ENCODE measurements around the gene SLC1A2. TPM values are rescaled to one million over a fixed set of nuclear protein-coding genes. Genes with fewer than 3 reads are reported as not detected.

The SLC1A2 gene
- total RNA-seq, 4 donors from 2014 or later = 0.84 to 2.1 (median 1.2) TPM

- no peak overlapping the region for H3K4me3 ChIP-seq (ENCODE audit: low read depth, poor library complexity, severe bottlenecking)
- TF ChIP-seq POLR2A (IDR thresholded peaks at IDR 0.05) = no peak
- TF ChIP-seq, protein P1, sequence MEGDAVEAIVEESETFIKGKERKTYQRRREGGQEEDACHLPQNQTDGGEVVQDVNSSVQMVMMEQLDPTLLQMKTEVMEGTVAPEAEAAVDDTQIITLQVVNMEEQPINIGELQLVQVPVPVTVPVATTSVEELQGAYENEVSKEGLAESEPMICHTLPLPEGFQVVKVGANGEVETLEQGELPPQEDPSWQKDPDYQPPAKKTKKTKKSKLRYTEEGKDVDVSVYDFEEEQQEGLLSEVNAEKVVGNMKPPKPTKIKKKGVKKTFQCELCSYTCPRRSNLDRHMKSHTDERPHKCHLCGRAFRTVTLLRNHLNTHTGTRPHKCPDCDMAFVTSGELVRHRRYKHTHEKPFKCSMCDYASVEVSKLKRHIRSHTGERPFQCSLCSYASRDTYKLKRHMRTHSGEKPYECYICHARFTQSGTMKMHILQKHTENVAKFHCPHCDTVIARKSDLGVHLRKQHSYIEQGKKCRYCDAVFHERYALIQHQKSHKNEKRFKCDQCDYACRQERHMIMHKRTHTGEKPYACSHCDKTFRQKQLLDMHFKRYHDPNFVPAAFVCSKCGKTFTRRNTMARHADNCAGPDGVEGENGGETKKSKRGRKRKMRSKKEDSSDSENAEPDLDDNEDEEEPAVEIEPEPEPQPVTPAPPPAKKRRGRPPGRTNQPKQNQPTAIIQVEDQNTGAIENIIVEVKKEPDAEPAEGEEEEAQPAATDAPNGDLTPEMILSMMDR (IDR thresholded peaks at IDR 0.05) = no peak
- DNase-seq (ENCODE audit: low spot score in 2 of 2) = no peak
- 58 to 81% methylated on average over 1 of the region's 1 CpG for WGBS, 2 donors
- intact Hi-C loops (cut with DNase I; ENCODE audit: low total_unique reads) = no loop called here
Measured at GRCh38 chr11:35245786-35246185, 173.6 kb downstream of the SLC1A2 start.

DNA sequence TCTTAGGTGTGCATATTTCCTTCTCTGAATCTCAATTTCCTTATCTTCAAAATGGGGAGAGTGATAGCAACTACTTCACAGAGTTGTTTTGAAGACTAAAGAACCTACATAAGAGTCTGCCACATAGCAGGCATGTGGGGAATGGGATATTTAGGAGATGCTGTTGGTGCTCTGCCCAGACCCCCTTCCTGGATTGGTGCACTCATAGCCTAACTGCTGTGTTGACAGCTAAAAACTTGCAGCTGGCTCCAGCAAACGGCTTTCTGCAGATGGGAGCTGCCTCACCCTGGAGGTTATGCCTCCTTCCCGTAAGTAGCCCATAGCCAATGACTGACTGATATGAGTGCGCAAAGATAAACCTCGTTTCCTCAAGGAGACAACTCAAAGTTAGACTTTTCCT, 174.3 kb downstream of the SLC1A2 start:
- intact Hi-C loops (cut with DNase I; ENCODE audit: low total_unique reads) = no loop called here
- 81 to 89% methylated on average over 4 of the region's 4 CpGs for WGBS, 2 donors
- no peak for DNase-seq (ENCODE audit: low spot score in 2 of 2)
- TF ChIP-seq, protein P1 (IDR thresholded peaks at IDR 0.05) = no peak
- no peak for TF ChIP-seq POLR2A (IDR thresholded peaks at IDR 0.05)
- no peak overlapping the region for H3K4me3 ChIP-seq (ENCODE audit: low read depth, poor library complexity, severe bottlenecking)

GRCh38 chr11:35243774-35244173, 175.6 kb downstream of the SLC1A2 start:
- TF ChIP-seq, protein P1 (IDR thresholded peaks at IDR 0.05) = no peak
- TF ChIP-seq POLR2A (IDR thresholded peaks at IDR 0.05) = no peak
- 96 to 97% methylated on average over 2 of the region's 2 CpGs for WGBS, 2 donors
- intact Hi-C loops (cut with DNase I; ENCODE audit: low total_unique reads) = no loop called here
- no peak for DNase-seq (ENCODE audit: low spot score in 2 of 2)
- H3K4me3 ChIP-seq (ENCODE audit: low read depth, poor library complexity, severe bottlenecking) = no peak overlapping the region

GRCh38 chr11:35242412-35243242, 176.7 kb downstream of the SLC1A2 start:
- DNase-seq (ENCODE audit: low spot score in 2 of 2) = no peak
- no peak overlapping the region for H3K4me3 ChIP-seq (ENCODE audit: low read depth, poor library complexity, severe bottlenecking)
- intact Hi-C loops (cut with DNase I; ENCODE audit: low total_unique reads) = no loop called here
- no peak for TF ChIP-seq POLR2A (IDR thresholded peaks at IDR 0.05)
- TF ChIP-seq, protein P1 (IDR thresholded peaks at IDR 0.05) = no peak
- 88 to 89% methylated on average over 3 of the region's 3 CpGs for WGBS, 2 donors

GRCh38 chr11:35241531-35241930, 177.8 kb downstream of the SLC1A2 start:
- 88 to 92% methylated on average over 1 of the region's 1 CpG for WGBS, 2 donors
- TF ChIP-seq, protein P1 (IDR thresholded peaks at IDR 0.05) = no peak
- TF ChIP-seq POLR2A (IDR thresholded peaks at IDR 0.05) = no peak

More at GRCh38 chr11:35241531-35241930, 177.8 kb downstream of the SLC1A2 start:
- DNase-seq (ENCODE audit: low spot score in 2 of 2) = no peak
- intact Hi-C loops (cut with DNase I; ENCODE audit: low total_unique reads) = no loop called here
- H3K4me3 ChIP-seq (ENCODE audit: low read depth, poor library complexity, severe bottlenecking) = no peak overlapping the region

All from lower leg skin (tissue), 4 donors.